Endothelial cell (in vitro differentiated cells): ENCODE data around the gene UHMK1. TPM values are rescaled to one million over a fixed set of nuclear protein-coding genes. Genes with fewer than 3 reads are reported as not detected.
A peak's percentile ranks its signal among the peaks of the same experiment; 100 is the strongest.
"Not testable (repeated sequence)": the region's sequence is repeated elsewhere in the genome, so short reads cannot be mapped to it uniquely, and the experiment has no call there.

Experiments
- DNase-seq: peaks from one replicate; pipeline ENCODE4 v3.0.0; 2021; ENCODE audit warnings: low spot score
- H3K27ac Mint-ChIP-seq: one replicate; pipeline ENCODE4 v1.8.0; 2021; ENCODE audit warnings: mixed read lengths, inconsistent platforms; ENCODE audit not compliant: unreplicated experiment
- H3K27me3 Mint-ChIP-seq: one replicate; pipeline ENCODE4 v1.8.0; 2021; ENCODE audit warnings: mild to moderate bottlenecking, moderate library complexity, mixed read lengths, inconsistent platforms; ENCODE audit not compliant: unreplicated experiment
- H3K36me3 Mint-ChIP-seq: one replicate; pipeline ENCODE4 v1.8.0; 2021; ENCODE audit warnings: mild to moderate bottlenecking, low read depth, mixed read lengths, inconsistent platforms; ENCODE audit not compliant: unreplicated experiment
- H3K4me1 Mint-ChIP-seq: one replicate; pipeline ENCODE4 v1.8.0; 2021; ENCODE audit warnings: mild to moderate bottlenecking, mixed read lengths, inconsistent platforms; ENCODE audit not compliant: unreplicated experiment
- H3K4me3 Mint-ChIP-seq: one replicate; pipeline ENCODE4 v1.8.0; 2021; ENCODE audit warnings: mild to moderate bottlenecking, mixed read lengths, inconsistent platforms; ENCODE audit not compliant: unreplicated experiment
- H3K9me3 Mint-ChIP-seq: one replicate; pipeline ENCODE4 v1.8.0; 2021; ENCODE audit warnings: mixed read lengths, inconsistent platforms; ENCODE audit not compliant: unreplicated experiment
- long read RNA-seq: library from polyadenylated mRNA; unstranded; transcript quantifications from one replicate; pipeline ENCODE4 v2.0.0, GENCODE V29; 2020; ENCODE audit not compliant: unreplicated experiment
- total RNA-seq: library from RNA; stranded (reverse); fragmentation: NEBNext Ultra II Directional; extraction: Animal tissue kit (Norgen Biotek cat#: 25700); gene quantifications from one replicate; pipeline ENCODE4 v1.2.1, GENCODE V29; 2021; ENCODE audit not compliant: unreplicated experiment
- TF ChIP-seq, protein P1 (sequence below): fragments of 200-600 bp; sonication (generic); IDR thresholded peaks from one replicate; pipeline ENCODE4 v1.5.0; 2021; ENCODE audit warnings: antibody characterized with exemption; ENCODE audit not compliant: unreplicated experiment

The UHMK1 gene, protein sequence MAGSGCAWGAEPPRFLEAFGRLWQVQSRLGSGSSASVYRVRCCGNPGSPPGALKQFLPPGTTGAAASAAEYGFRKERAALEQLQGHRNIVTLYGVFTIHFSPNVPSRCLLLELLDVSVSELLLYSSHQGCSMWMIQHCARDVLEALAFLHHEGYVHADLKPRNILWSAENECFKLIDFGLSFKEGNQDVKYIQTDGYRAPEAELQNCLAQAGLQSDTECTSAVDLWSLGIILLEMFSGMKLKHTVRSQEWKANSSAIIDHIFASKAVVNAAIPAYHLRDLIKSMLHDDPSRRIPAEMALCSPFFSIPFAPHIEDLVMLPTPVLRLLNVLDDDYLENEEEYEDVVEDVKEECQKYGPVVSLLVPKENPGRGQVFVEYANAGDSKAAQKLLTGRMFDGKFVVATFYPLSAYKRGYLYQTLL
- total RNA-seq = 17.8 TPM
- long read RNA-seq, full-length matches to known transcripts = 6 of 6 reads
- long read RNA-seq, partial matches to known transcripts = 0 of 6 reads
- long read RNA-seq, other reads (novel, unspliced or antisense) = 0 of 6 reads

DNA sequence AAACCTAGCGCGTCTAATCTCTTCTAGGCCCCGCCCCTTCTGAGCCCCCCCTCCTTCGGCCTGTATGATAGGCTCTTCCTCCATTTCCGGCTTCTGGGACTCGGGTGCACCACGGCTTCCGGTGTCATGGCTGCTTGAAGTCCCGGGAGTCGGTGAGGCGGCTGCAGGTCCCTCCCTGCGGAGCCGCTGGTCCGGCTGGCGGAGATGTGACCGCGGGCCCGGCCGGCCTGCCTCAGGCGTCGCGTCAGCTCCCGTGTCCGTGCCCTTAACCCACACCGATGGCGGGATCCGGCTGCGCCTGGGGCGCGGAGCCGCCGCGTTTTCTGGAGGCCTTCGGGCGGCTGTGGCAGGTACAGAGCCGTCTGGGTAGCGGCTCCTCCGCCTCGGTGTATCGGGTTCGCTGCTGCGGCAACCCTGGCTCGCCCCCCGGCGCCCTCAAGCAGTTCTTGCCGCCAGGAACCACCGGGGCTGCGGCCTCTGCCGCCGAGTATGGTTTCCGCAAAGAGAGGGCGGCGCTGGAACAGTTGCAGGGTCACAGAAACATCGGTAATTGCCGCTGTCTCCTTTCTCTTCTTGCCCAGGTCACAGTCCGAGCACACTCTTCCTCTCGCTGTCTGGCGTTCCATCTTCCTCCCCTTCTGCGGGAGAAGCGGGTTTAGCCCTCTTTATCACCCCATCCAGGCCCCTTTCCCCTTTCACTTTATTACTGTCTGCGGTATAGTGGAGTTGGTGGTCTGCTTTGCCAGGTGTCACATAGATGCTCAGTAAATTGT, at the start of gene UHMK1:
UHMK1 (plus strand) TSS at position 96 of the 773 bp plus-strand sequence; CDS start at position 279, 183 bp downstream.
- peak within 1 kb of the TSS; percentile 96 for H3K27ac Mint-ChIP-seq
- peak; percentile 78 for DNase-seq
- H3K4me3 Mint-ChIP-seq = peak within 1 kb of the TSS; percentile 100

DNA sequence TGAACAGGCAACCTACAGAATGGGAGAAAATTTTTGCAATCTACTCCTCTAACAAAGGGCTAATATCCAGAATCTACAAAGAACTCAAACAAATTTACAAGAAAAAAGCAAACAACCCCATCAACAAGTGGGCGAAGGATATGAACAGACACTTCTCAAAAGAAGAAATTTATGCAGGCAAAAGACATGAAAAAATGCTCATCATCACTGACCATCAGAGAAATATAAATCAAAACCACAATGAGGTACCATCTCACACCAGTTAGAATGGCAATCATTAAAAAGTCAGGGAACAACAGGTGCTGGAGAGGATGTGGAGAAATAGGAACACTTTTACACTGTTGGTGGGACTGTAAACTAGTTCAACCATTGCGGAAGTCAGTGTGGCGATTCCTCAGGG, 43.3 kb upstream of the UHMK1 start:
- not testable (repeated sequence) for H3K4me3 Mint-ChIP-seq, H3K9me3 Mint-ChIP-seq, H3K27me3 Mint-ChIP-seq, H3K27ac Mint-ChIP-seq, H3K36me3 Mint-ChIP-seq, H3K4me1 Mint-ChIP-seq, DNase-seq

More for the DNA sequence above, at the start of gene UHMK1:
- Mint-ChIP-seq H3K9me3 (no peaks in the 10 kb centered on the region), H3K27me3 (peaks cover 9% of the 10 kb centered on the region), H3K36me3 (peaks cover 16% of the 10 kb centered on the region), H3K4me1 (peaks cover 22% of the 10 kb centered on the region)
- TF ChIP-seq, protein P1, sequence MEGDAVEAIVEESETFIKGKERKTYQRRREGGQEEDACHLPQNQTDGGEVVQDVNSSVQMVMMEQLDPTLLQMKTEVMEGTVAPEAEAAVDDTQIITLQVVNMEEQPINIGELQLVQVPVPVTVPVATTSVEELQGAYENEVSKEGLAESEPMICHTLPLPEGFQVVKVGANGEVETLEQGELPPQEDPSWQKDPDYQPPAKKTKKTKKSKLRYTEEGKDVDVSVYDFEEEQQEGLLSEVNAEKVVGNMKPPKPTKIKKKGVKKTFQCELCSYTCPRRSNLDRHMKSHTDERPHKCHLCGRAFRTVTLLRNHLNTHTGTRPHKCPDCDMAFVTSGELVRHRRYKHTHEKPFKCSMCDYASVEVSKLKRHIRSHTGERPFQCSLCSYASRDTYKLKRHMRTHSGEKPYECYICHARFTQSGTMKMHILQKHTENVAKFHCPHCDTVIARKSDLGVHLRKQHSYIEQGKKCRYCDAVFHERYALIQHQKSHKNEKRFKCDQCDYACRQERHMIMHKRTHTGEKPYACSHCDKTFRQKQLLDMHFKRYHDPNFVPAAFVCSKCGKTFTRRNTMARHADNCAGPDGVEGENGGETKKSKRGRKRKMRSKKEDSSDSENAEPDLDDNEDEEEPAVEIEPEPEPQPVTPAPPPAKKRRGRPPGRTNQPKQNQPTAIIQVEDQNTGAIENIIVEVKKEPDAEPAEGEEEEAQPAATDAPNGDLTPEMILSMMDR = no peak

DNA sequence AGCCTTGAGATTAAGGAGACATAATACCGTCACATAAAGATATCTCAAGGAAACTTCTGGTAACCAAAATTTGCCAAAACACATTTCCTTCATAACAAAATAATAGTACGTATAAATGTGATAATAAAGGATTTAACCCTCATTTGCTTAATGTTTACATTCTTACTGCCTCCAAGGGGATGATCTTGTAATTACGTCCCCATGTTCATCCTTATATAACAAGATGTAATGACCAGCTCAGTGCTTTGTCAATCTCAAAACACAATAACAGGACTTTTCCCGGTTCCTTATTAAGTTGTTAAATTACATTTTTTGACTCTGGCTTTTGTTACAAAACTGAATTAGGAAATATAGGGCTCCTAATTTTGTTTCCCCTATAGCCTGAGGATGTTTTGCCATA, 41.3 kb upstream of the UHMK1 start:
- H3K4me3 Mint-ChIP-seq = no peak overlapping the region
- no peaks in the 10 kb centered on the region for H3K27me3 Mint-ChIP-seq

DNA sequence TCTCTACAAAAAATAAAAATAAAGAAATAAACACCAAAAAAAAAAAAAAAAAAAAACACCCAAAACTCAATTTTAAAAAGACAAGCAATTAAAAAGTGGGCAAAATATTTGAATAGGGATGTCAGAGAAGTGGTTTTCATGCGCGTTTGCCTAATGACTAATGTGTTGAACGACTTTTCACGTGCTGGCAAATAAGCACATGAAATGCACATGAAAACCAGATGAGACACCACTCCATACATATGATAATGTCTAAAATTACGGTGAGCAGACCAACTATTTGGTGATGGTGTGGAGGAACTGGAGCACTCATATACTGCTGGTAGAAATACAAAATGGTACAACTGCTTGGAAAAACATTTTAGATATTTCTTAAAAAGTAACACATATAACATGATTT, 39.4 kb upstream of the UHMK1 start:
- H3K27ac Mint-ChIP-seq = no peak overlapping the region
- no peak overlapping the region for H3K4me3 Mint-ChIP-seq
- no peaks in the 10 kb centered on the region for H3K27me3 Mint-ChIP-seq
- H3K9me3 Mint-ChIP-seq = no peaks in the 10 kb centered on the region
- H3K36me3 Mint-ChIP-seq = no peaks in the 10 kb centered on the region
- TF ChIP-seq, protein P1 = no peak
- no peak for DNase-seq
- no peaks in the 10 kb centered on the region for H3K4me1 Mint-ChIP-seq

More for the DNA sequence above, 41.3 kb upstream of the UHMK1 start:
- H3K27ac Mint-ChIP-seq = no peak overlapping the region
- H3K9me3 Mint-ChIP-seq = no peaks in the 10 kb centered on the region
- TF ChIP-seq, protein P1 = no peak
- no peaks in the 10 kb centered on the region for H3K4me1 Mint-ChIP-seq
- no peaks in the 10 kb centered on the region for H3K36me3 Mint-ChIP-seq
- no peak for DNase-seq

DNA sequence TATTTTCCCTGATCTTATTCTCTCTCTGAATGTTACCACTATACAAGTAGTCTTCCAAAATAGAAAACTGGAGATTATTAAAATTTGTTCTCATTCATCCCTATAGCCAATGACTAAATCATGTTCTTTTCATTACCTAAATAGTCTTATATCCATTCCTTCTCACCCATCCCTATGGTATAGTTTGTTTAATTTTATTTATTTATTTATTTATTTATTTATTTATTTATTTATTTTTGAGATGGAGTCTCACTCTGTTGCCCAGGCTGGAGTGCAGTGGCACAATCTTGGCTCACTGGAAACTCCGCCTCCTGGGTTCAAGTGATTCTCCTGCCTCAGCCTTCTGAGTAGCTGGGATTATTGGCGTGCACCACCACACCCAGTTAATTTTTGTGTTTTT, 35.2 kb upstream of the UHMK1 start:
- not testable (repeated sequence) for H3K27me3 Mint-ChIP-seq
- peaks cover 11% of the 10 kb centered on the region for H3K36me3 Mint-ChIP-seq

More for the DNA sequence above, 35.2 kb upstream of the UHMK1 start:
- H3K27ac Mint-ChIP-seq, H3K4me1 Mint-ChIP-seq, H3K9me3 Mint-ChIP-seq, H3K4me3 Mint-ChIP-seq, DNase-seq: not testable (repeated sequence)
